ENCODE results near the gene GALNT18. TPM values are rescaled to one million over a fixed set of nuclear protein-coding genes. Genes with fewer than 3 reads are reported as not detected.

The GALNT18 gene
- total and polyA plus RNA-seq, 7 experiments from 2014 or later: 0.15 to 1.7 (median 0.20) TPM; not detected in 4

GRCh38 chr11:11411401-11411985 is 210.3 kb downstream of the GALNT18 start:
- Histone ChIP-seq H3K9me3 (ENCODE audit: control insufficient read depth in 2 of 3, low read length in 3 of 3) (no peaks in the 10 kb centered on the region), H3K4me3 (ENCODE audit: low read length) (no peak overlapping the region), H3K27ac (ENCODE audit: low read depth, low read length) (no peak overlapping the region), H3K4me1 (ENCODE audit: control insufficient read depth in 2 of 2, insufficient read depth in 2 of 2, low read length in 2 of 2) (no peaks in the 10 kb centered on the region), H3K36me3 (ENCODE audit: control insufficient read depth in 2 of 3, insufficient read depth in 3 of 3, low read length in 3 of 3) (no peaks in the 10 kb centered on the region), H3K27me3 (ENCODE audit: control insufficient read depth in 2 of 2, insufficient read depth in 2 of 2, low read length in 2 of 2) (no peaks in the 10 kb centered on the region)
- Mint-ChIP-seq H3K4me3 (no peak overlapping the region), H3K27me3 (peaks cover 6 to 40% (median 14%) of the 10 kb centered on the region in 5 donors), H3K27ac (no peak overlapping the region), H3K4me1 (peaks cover 0 to 3% (median 0%) of the 10 kb centered on the region in 7 donors), H3K9me3 (no peaks in the 10 kb centered on the region), H3K36me3 (no peaks in the 10 kb centered on the region)
- ChIA-PET CTCF (no interaction called here), POLR2A (no interaction called here)
- intact Hi-C loops (cut with micrococcal nuclease): no loop called here
- ATAC-seq (no peak), DNase-seq (no peak)

- no peak for ATAC-seq
- Histone ChIP-seq H3K9me3 (ENCODE audit: control insufficient read depth in 2 of 3, low read length in 3 of 3) (no peaks in the 10 kb centered on the region), H3K4me1 (ENCODE audit: control insufficient read depth in 2 of 2, insufficient read depth in 2 of 2, low read length in 2 of 2) (no peaks in the 10 kb centered on the region), H3K27me3 (ENCODE audit: control insufficient read depth in 2 of 2, insufficient read depth in 2 of 2, low read length in 2 of 2) (no peaks in the 10 kb centered on the region), H3K27ac (ENCODE audit: low read depth, low read length) (no peak overlapping the region), H3K36me3 (ENCODE audit: control insufficient read depth in 2 of 3, insufficient read depth in 3 of 3, low read length in 3 of 3) (no peaks in the 10 kb centered on the region), H3K4me3 (ENCODE audit: low read length) (no peak overlapping the region)
- POLR2A ChIA-PET: no interaction called here
- DNase-seq: no peak
- Mint-ChIP-seq H3K27me3 (peaks cover 0 to 40% (median 9%) of the 10 kb centered on the region in 5 donors), H3K27ac (no peak overlapping the region), H3K4me1 (no peaks in the 10 kb centered on the region), H3K4me3 (no peak overlapping the region), H3K9me3 (no peaks in the 10 kb centered on the region), H3K36me3 (no peaks in the 10 kb centered on the region)
- intact Hi-C loops (cut with micrococcal nuclease): no loop called here
- CTCF ChIA-PET: no interaction called here
These were observed 211.9 kb downstream of the GALNT18 start for GRCh38 chr11:11409901-11410300.

- ChIA-PET POLR2A (no interaction called here), CTCF (no interaction called here)
- no peak overlapping the region for H3K27ac Mint-ChIP-seq
- H3K36me3 ChIP-seq (ENCODE audit: control insufficient read depth in 2 of 3, insufficient read depth in 3 of 3, low read length in 3 of 3): no peaks in the 10 kb centered on the region
- no peaks in the 10 kb centered on the region for H3K9me3 ChIP-seq (ENCODE audit: control insufficient read depth in 2 of 3, low read length in 3 of 3)
- no peaks in the 10 kb centered on the region for H3K4me1 Mint-ChIP-seq
- no peak overlapping the region for H3K4me3 Mint-ChIP-seq
- H3K27me3 ChIP-seq (ENCODE audit: control insufficient read depth in 2 of 2, insufficient read depth in 2 of 2, low read length in 2 of 2): no peaks in the 10 kb centered on the region
- no peaks in the 10 kb centered on the region for H3K9me3 Mint-ChIP-seq
- no peak overlapping the region for H3K4me3 ChIP-seq (ENCODE audit: low read length)
- peaks cover 0 to 36% (median 14%) of the 10 kb centered on the region in 5 donors for H3K27me3 Mint-ChIP-seq
- H3K27ac ChIP-seq (ENCODE audit: low read depth, low read length): no peak overlapping the region
- no peaks in the 10 kb centered on the region for H3K36me3 Mint-ChIP-seq
- DNase-seq (no peak), ATAC-seq (no peak)
- intact Hi-C loops (cut with micrococcal nuclease): no loop called here
- no peaks in the 10 kb centered on the region for H3K4me1 ChIP-seq (ENCODE audit: control insufficient read depth in 2 of 2, insufficient read depth in 2 of 2, low read length in 2 of 2)
These were observed 212.6 kb downstream of the GALNT18 start for GRCh38 chr11:11409224-11409623.

GRCh38 chr11:11408436-11409221 is 213.2 kb downstream of the GALNT18 start:
- Mint-ChIP-seq H3K4me3 (no peak overlapping the region), H3K27me3 (peaks cover 0 to 34% (median 19%) of the 10 kb centered on the region in 5 donors), H3K36me3 (no peaks in the 10 kb centered on the region), H3K27ac (no peak overlapping the region), H3K9me3 (no peaks in the 10 kb centered on the region), H3K4me1 (no peaks in the 10 kb centered on the region)
- ChIA-PET CTCF (interaction anchor here (0.6 kb wide), 1 partner anchor 21 kb away, joined by 5 read pairs; no protein-coding TSS in a partner anchor), POLR2A (no interaction called here)
- Histone ChIP-seq H3K27me3 (ENCODE audit: control insufficient read depth in 2 of 2, insufficient read depth in 2 of 2, low read length in 2 of 2) (no peaks in the 10 kb centered on the region), H3K4me1 (ENCODE audit: control insufficient read depth in 2 of 2, insufficient read depth in 2 of 2, low read length in 2 of 2) (no peaks in the 10 kb centered on the region), H3K27ac (ENCODE audit: low read depth, low read length) (no peak overlapping the region), H3K9me3 (ENCODE audit: control insufficient read depth in 2 of 3, low read length in 3 of 3) (no peaks in the 10 kb centered on the region), H3K36me3 (ENCODE audit: control insufficient read depth in 2 of 3, insufficient read depth in 3 of 3, low read length in 3 of 3) (no peaks in the 10 kb centered on the region), H3K4me3 (ENCODE audit: low read length) (no peak overlapping the region)
- ATAC-seq (no peak), DNase-seq (no peak)
- intact Hi-C loops (cut with micrococcal nuclease): no loop called here

- Mint-ChIP-seq H3K4me3 (no peak overlapping the region), H3K9me3 (no peaks in the 10 kb centered on the region), H3K27ac (no peak overlapping the region), H3K27me3 (peaks cover 3 to 36% (median 14%) of the 10 kb centered on the region in 5 donors), H3K4me1 (peaks cover 0 to 1% (median 0%) of the 10 kb centered on the region in 7 donors), H3K36me3 (no peaks in the 10 kb centered on the region)
- intact Hi-C loops (cut with micrococcal nuclease): no loop called here
- no peaks in the 10 kb centered on the region for H3K4me1 ChIP-seq (ENCODE audit: control insufficient read depth in 2 of 2, insufficient read depth in 2 of 2, low read length in 2 of 2)
- no peak overlapping the region for H3K27ac ChIP-seq (ENCODE audit: low read depth, low read length)
- ChIA-PET POLR2A (no interaction called here), CTCF (interaction anchor here (0.5 to 0.6 kb wide), 2 partner anchors 13 to 22 kb away, joined by 3 to 5 read pairs; no protein-coding TSS in a partner anchor)
- ATAC-seq (no peak), DNase-seq (no peak)
- H3K36me3 ChIP-seq (ENCODE audit: control insufficient read depth in 2 of 3, insufficient read depth in 3 of 3, low read length in 3 of 3): no peaks in the 10 kb centered on the region
- H3K27me3 ChIP-seq (ENCODE audit: control insufficient read depth in 2 of 2, insufficient read depth in 2 of 2, low read length in 2 of 2): no peaks in the 10 kb centered on the region
- no peak overlapping the region for H3K4me3 ChIP-seq (ENCODE audit: low read length)
- H3K9me3 ChIP-seq (ENCODE audit: control insufficient read depth in 2 of 3, low read length in 3 of 3): no peaks in the 10 kb centered on the region
These were observed 214.1 kb downstream of the GALNT18 start for GRCh38 chr11:11407763-11408084.

- CTCF ChIA-PET: interaction anchor here (0.5 kb wide), 1 partner anchor 12 kb away, joined by 3 read pairs; no protein-coding TSS in a partner anchor
- no peaks in the 10 kb centered on the region for H3K4me1 ChIP-seq (ENCODE audit: control insufficient read depth in 2 of 2, insufficient read depth in 2 of 2, low read length in 2 of 2)
- H3K9me3 ChIP-seq (ENCODE audit: control insufficient read depth in 2 of 3, low read length in 3 of 3): no peaks in the 10 kb centered on the region
- Mint-ChIP-seq H3K27ac (peak overlapping the region in 1 of 9 donors; percentile 87), H3K9me3 (no peaks in the 10 kb centered on the region), H3K4me1 (peaks cover 0 to 1% (median 0%) of the 10 kb centered on the region in 7 donors), H3K27me3 (peaks cover 3 to 35% (median 14%) of the 10 kb centered on the region in 5 donors), H3K36me3 (no peaks in the 10 kb centered on the region), H3K4me3 (no peak overlapping the region)
- DNase-seq: no peak
- intact Hi-C loops (cut with micrococcal nuclease): no loop called here
- no peak overlapping the region for H3K4me3 ChIP-seq (ENCODE audit: low read length)
- ATAC-seq: no peak
- H3K36me3 ChIP-seq (ENCODE audit: control insufficient read depth in 2 of 3, insufficient read depth in 3 of 3, low read length in 3 of 3): no peaks in the 10 kb centered on the region
- POLR2A ChIA-PET: no interaction called here
- H3K27me3 ChIP-seq (ENCODE audit: control insufficient read depth in 2 of 2, insufficient read depth in 2 of 2, low read length in 2 of 2): no peaks in the 10 kb centered on the region
- H3K27ac ChIP-seq (ENCODE audit: low read depth, low read length): no peak overlapping the region
These were observed 214.6 kb downstream of the GALNT18 start for GRCh38 chr11:11407065-11407762.

Measured in naive thymus-derived CD4-positive, alpha-beta T cell (primary cell).